ENCODE results near the gene CDH26. TPM values are rescaled to one million over a fixed set of nuclear protein-coding genes. Genes with fewer than 3 reads are reported as not detected.
A peak's percentile ranks its signal among the peaks of the same experiment; 100 is the strongest.

The CDH26 gene
- total RNA-seq, 1 experiment from 2014 or later = 1.2 TPM

DNA sequence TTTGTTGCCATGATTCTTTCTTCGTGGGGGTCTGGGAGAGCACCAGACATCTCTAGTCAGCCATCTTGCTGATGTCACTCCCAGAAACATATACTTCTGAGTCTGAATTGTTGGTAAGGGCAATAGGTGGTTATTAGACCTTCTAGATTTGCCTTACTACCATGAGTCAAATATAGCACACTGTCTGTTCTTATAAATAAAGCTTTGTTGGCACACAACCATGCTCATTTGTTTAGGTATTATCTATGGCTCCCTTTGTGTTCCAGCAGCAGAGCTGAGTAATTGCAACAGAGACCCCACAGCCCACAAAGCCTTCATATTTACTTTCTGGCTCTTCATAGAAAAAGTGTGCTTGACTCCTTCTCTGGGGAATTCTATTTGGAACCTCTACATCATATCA is 62.9 kb downstream of the CDH26 start:
- Histone ChIP-seq H3K4me3 (ENCODE audit: low read depth, low read length) (no peak overlapping the region), H3K36me3 (ENCODE audit: control insufficient read depth, insufficient read depth, low read length) (no peaks in the 10 kb centered on the region), H3K27me3 (replicated peaks; ENCODE audit: control insufficient read depth, insufficient read depth, low read length) (no peaks in the 10 kb centered on the region), H3K9me3 (no peaks in the 10 kb centered on the region), H3K4me1 (peaks cover 15% of the 10 kb centered on the region)
- peaks cover 39% of the 10 kb centered on the region for H3K9me3 Mint-ChIP-seq (ENCODE audit: unreplicated experiment)
- H3K4me1 Mint-ChIP-seq (ENCODE audit: low read depth, unreplicated experiment) = peaks cover 9% of the 10 kb centered on the region
- intact Hi-C loops (cut with micrococcal nuclease; ENCODE audit: unreplicated experiment) = no loop called here
- ChIA-PET CTCF (no interaction called here), POLR2A (no interaction called here)
- peaks cover 5% of the 10 kb centered on the region for H3K27me3 Mint-ChIP-seq (ENCODE audit: insufficient read depth, unreplicated experiment)
- no TSS peak for BruUV-seq (replicated peaks)
- H3K36me3 Mint-ChIP-seq (ENCODE audit: insufficient read depth, unreplicated experiment) = peaks cover 2% of the 10 kb centered on the region
- DNase-seq = no peak
- no peak overlapping the region for H3K27ac Mint-ChIP-seq (ENCODE audit: unreplicated experiment)
- no peak overlapping the region for H3K4me3 Mint-ChIP-seq (ENCODE audit: unreplicated experiment)
- TF ChIP-seq, protein P1, sequence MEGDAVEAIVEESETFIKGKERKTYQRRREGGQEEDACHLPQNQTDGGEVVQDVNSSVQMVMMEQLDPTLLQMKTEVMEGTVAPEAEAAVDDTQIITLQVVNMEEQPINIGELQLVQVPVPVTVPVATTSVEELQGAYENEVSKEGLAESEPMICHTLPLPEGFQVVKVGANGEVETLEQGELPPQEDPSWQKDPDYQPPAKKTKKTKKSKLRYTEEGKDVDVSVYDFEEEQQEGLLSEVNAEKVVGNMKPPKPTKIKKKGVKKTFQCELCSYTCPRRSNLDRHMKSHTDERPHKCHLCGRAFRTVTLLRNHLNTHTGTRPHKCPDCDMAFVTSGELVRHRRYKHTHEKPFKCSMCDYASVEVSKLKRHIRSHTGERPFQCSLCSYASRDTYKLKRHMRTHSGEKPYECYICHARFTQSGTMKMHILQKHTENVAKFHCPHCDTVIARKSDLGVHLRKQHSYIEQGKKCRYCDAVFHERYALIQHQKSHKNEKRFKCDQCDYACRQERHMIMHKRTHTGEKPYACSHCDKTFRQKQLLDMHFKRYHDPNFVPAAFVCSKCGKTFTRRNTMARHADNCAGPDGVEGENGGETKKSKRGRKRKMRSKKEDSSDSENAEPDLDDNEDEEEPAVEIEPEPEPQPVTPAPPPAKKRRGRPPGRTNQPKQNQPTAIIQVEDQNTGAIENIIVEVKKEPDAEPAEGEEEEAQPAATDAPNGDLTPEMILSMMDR (IDR thresholded peaks at IDR 0.05; ENCODE audit: insufficient read depth in 1 of 2, low read depth in 1 of 2, low read length in 1 of 2, severe bottlenecking in 1 of 2, unreplicated experiment in 1 of 2) = no peak

DNA sequence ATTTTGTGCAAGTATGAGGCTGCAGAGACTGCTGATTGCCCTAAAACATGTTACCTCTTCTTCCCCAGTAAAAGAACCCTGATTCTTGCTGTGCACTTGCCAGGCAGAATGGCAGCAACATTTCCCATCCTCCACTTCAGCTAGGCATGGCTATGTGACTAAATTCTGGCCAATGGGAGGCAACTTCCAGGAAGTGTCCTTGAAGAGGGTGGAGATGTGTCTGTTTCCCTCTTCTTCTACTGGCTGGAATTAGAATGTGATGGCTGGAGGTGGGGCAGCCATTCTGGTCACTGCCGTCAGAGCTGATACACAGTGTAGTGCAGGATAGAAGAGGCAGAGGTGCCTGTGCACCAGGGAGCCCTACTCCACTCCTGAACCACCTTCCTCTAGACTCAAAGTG is 64.6 kb downstream of the CDH26 start:
- no peak overlapping the region for H3K27ac Mint-ChIP-seq (ENCODE audit: unreplicated experiment)
- no TSS peak for BruUV-seq (replicated peaks)
- peak in 1 of 2 experiments; percentile 26 for DNase-seq
- no peaks in the 10 kb centered on the region for H3K27me3 ChIP-seq (replicated peaks; ENCODE audit: control insufficient read depth, insufficient read depth, low read length)
- intact Hi-C loops (cut with micrococcal nuclease; ENCODE audit: unreplicated experiment) = no loop called here
- TF ChIP-seq, protein P1 (IDR thresholded peaks at IDR 0.05; ENCODE audit: insufficient read depth in 1 of 2, low read depth in 1 of 2, low read length in 1 of 2, severe bottlenecking in 1 of 2, unreplicated experiment in 1 of 2) = no peak
- H3K4me3 Mint-ChIP-seq (ENCODE audit: unreplicated experiment) = no peak overlapping the region
- H3K9me3 Mint-ChIP-seq (ENCODE audit: unreplicated experiment) = peaks cover 39% of the 10 kb centered on the region
- H3K4me1 ChIP-seq = peaks cover 28% of the 10 kb centered on the region
- H3K4me1 Mint-ChIP-seq (ENCODE audit: low read depth, unreplicated experiment) = peaks cover 13% of the 10 kb centered on the region
- H3K9me3 ChIP-seq = peaks cover 12% of the 10 kb centered on the region
- H3K36me3 ChIP-seq (ENCODE audit: control insufficient read depth, insufficient read depth, low read length) = no peaks in the 10 kb centered on the region
- H3K27me3 Mint-ChIP-seq (ENCODE audit: insufficient read depth, unreplicated experiment) = peaks cover 2% of the 10 kb centered on the region
- H3K36me3 Mint-ChIP-seq (ENCODE audit: insufficient read depth, unreplicated experiment) = peaks cover 6% of the 10 kb centered on the region
- no peak overlapping the region for H3K4me3 ChIP-seq (ENCODE audit: low read depth, low read length)
- POLR2A ChIA-PET = interaction anchor here (0.6 kb wide), 1 partner anchor 12 kb away, joined by 3 read pairs; no protein-coding TSS in a partner anchor
- CTCF ChIA-PET = interaction anchor here (0.7 to 2.6 kb wide), 3 partner anchors 9 to 35 kb away, joined by 3 to 13 read pairs (median 5); no protein-coding TSS in a partner anchor

DNA sequence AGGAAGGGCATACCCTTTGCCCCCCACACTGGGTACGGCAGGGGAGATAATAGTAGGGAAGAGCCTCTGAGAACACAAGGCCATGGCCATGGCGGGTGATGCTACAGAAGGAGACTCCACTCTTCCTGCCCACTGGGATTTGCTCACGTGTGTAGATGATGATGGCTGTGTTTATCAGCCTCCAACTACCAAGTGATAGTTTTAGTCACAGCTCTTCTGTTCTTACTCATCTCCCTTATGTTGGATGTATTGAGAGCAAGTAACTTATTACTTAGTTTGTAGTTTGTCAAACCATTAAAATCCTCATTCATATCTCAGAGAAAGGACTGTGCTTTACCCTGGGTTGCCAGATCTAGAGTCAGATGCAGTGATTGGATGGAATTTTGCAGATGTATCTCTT is 66.0 kb downstream of the CDH26 start:
- no peak overlapping the region for H3K4me3 ChIP-seq (ENCODE audit: low read depth, low read length)
- Mint-ChIP-seq H3K4me3 (ENCODE audit: unreplicated experiment) (no peak overlapping the region), H3K9me3 (ENCODE audit: unreplicated experiment) (peaks cover 44% of the 10 kb centered on the region), H3K27me3 (ENCODE audit: insufficient read depth, unreplicated experiment) (no peaks in the 10 kb centered on the region), H3K4me1 (ENCODE audit: low read depth, unreplicated experiment) (peaks cover 13% of the 10 kb centered on the region), H3K36me3 (ENCODE audit: insufficient read depth, unreplicated experiment) (peaks cover 10% of the 10 kb centered on the region), H3K27ac (ENCODE audit: unreplicated experiment) (no peak overlapping the region)
- H3K4me1 ChIP-seq = peaks cover 28% of the 10 kb centered on the region
- no TSS peak for BruUV-seq (replicated peaks)
- peaks cover 12% of the 10 kb centered on the region for H3K9me3 ChIP-seq
- POLR2A ChIA-PET = no interaction called here
- DNase-seq = no peak
- CTCF ChIA-PET = interaction anchor here (1.1 to 2.6 kb wide), 6 partner anchors 10 to 69 kb away, joined by 3 to 13 read pairs (median 5); no protein-coding TSS in a partner anchor
- H3K27me3 ChIP-seq (replicated peaks; ENCODE audit: control insufficient read depth, insufficient read depth, low read length) = no peaks in the 10 kb centered on the region
- intact Hi-C loops (cut with micrococcal nuclease; ENCODE audit: unreplicated experiment) = no loop called here
- TF ChIP-seq, protein P1 (IDR thresholded peaks at IDR 0.05; ENCODE audit: insufficient read depth in 1 of 2, low read depth in 1 of 2, low read length in 1 of 2, severe bottlenecking in 1 of 2, unreplicated experiment in 1 of 2) = no peak
- no peaks in the 10 kb centered on the region for H3K36me3 ChIP-seq (ENCODE audit: control insufficient read depth, insufficient read depth, low read length)

Data from Caco-2 (cell line).